SK-N-SH (cell line): ENCODE data around the gene DOCK4.

Source experiments
- EZH2phosphoT487 ChIP-seq: fragments of 200-600 bp; sonication (generic); IDR thresholded peaks from 2 replicates; pipeline ENCODE4 v1.6.1; 2017; ENCODE audit warnings: low read depth, mixed run types, mild to moderate bottlenecking, antibody characterized with exemption, moderate library complexity, borderline replicate concordance
- GABPA ChIP-seq: IDR thresholded peaks from 2 replicates; pipeline ENCODE4 v1.4.0; 2012; ENCODE audit warnings: low read depth, mild to moderate bottlenecking
- JUND ChIP-seq: IDR thresholded peaks from 2 replicates; pipeline ENCODE4 v1.4.0; 2012
- MAX ChIP-seq: IDR thresholded peaks from 2 replicates; pipeline ENCODE4 v1.4.0; 2012; ENCODE audit warnings: low read depth
- MXI1 ChIP-seq: IDR thresholded peaks from 2 replicates; pipeline ENCODE4 v1.6.1; 2012; ENCODE audit warnings: mild to moderate bottlenecking, low read depth, low read length, improper control_type of control experiment
- POLR2AphosphoS5 ChIP-seq: IDR thresholded peaks from 2 replicates; pipeline ENCODE4 v1.6.1; 2012; ENCODE audit warnings: low read depth, low read length
- RAD21 ChIP-seq: IDR thresholded peaks from 2 replicates; pipeline ENCODE4 v1.6.1; 2012; ENCODE audit warnings: mild to moderate bottlenecking, low read length
- SIN3A ChIP-seq: IDR thresholded peaks from 2 replicates; pipeline ENCODE4 v1.6.1; 2012; ENCODE audit warnings: low read depth, mild to moderate bottlenecking, low read length, moderate library complexity, borderline replicate concordance
- TAF1 ChIP-seq: IDR thresholded peaks from 2 replicates; pipeline ENCODE4 v1.6.1; 2012; ENCODE audit warnings: low read depth, mild to moderate bottlenecking, low read length, moderate library complexity, borderline replicate concordance
- YY1 ChIP-seq: IDR thresholded peaks from 2 replicates; pipeline ENCODE4 v1.4.0; 2012; ENCODE audit warnings: low read depth, mild to moderate bottlenecking
- TF ChIP-seq, protein P1 (sequence below): fragments of 200-600 bp; sonication (generic); IDR thresholded peaks from 2 replicates; pipeline ENCODE4 v1.6.1; 2017; ENCODE audit warnings: antibody characterized with exemption, mild to moderate bottlenecking, moderate library complexity
- TF ChIP-seq, protein P2 (sequence below): IDR thresholded peaks from 2 replicates; pipeline ENCODE4 v1.6.1; 2012; ENCODE audit warnings: mild to moderate bottlenecking, low read depth, low read length, moderate library complexity

GRCh38 chr7:111749625-111750024 is 456.6 kb downstream of the DOCK4 start:
- no peak for TF ChIP-seq MAX
- no peak for TF ChIP-seq GABPA
- TF ChIP-seq RAD21: no peak
- TF ChIP-seq POLR2AphosphoS5: no peak
- no peak for TF ChIP-seq YY1
- no peak for TF ChIP-seq MXI1
- no peak for TF ChIP-seq TAF1
- TF ChIP-seq, protein P1, sequence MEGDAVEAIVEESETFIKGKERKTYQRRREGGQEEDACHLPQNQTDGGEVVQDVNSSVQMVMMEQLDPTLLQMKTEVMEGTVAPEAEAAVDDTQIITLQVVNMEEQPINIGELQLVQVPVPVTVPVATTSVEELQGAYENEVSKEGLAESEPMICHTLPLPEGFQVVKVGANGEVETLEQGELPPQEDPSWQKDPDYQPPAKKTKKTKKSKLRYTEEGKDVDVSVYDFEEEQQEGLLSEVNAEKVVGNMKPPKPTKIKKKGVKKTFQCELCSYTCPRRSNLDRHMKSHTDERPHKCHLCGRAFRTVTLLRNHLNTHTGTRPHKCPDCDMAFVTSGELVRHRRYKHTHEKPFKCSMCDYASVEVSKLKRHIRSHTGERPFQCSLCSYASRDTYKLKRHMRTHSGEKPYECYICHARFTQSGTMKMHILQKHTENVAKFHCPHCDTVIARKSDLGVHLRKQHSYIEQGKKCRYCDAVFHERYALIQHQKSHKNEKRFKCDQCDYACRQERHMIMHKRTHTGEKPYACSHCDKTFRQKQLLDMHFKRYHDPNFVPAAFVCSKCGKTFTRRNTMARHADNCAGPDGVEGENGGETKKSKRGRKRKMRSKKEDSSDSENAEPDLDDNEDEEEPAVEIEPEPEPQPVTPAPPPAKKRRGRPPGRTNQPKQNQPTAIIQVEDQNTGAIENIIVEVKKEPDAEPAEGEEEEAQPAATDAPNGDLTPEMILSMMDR: no peak
- TF ChIP-seq SIN3A: no peak
- TF ChIP-seq JUND: no peak
- TF ChIP-seq, protein P2, sequence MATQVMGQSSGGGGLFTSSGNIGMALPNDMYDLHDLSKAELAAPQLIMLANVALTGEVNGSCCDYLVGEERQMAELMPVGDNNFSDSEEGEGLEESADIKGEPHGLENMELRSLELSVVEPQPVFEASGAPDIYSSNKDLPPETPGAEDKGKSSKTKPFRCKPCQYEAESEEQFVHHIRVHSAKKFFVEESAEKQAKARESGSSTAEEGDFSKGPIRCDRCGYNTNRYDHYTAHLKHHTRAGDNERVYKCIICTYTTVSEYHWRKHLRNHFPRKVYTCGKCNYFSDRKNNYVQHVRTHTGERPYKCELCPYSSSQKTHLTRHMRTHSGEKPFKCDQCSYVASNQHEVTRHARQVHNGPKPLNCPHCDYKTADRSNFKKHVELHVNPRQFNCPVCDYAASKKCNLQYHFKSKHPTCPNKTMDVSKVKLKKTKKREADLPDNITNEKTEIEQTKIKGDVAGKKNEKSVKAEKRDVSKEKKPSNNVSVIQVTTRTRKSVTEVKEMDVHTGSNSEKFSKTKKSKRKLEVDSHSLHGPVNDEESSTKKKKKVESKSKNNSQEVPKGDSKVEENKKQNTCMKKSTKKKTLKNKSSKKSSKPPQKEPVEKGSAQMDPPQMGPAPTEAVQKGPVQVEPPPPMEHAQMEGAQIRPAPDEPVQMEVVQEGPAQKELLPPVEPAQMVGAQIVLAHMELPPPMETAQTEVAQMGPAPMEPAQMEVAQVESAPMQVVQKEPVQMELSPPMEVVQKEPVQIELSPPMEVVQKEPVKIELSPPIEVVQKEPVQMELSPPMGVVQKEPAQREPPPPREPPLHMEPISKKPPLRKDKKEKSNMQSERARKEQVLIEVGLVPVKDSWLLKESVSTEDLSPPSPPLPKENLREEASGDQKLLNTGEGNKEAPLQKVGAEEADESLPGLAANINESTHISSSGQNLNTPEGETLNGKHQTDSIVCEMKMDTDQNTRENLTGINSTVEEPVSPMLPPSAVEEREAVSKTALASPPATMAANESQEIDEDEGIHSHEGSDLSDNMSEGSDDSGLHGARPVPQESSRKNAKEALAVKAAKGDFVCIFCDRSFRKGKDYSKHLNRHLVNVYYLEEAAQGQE: no peak
- no peak for TF ChIP-seq EZH2phosphoT487
